IMR-90 (cell line): ENCODE results near the gene EXT2.

ENCODE experiments used
- CEBPB ChIP-seq: IDR thresholded peaks from 2 replicates; pipeline ENCODE4 v1.6.1; 2012; ENCODE audit warnings: low read depth, low read length, improper control_type of control experiment
- CTCF ChIP-seq: conservative IDR thresholded peaks from 2 replicates; pipeline ENCODE4 v1.5.1; 2012; ENCODE audit warnings: mild to moderate bottlenecking, low read depth, low read length, improper control_type of control experiment

GRCh38 chr11:44066732-44067141 is 28.7 kb upstream of the EXT2 start:
- TF ChIP-seq CTCF: no peak
- TF ChIP-seq CEBPB: no peak
